Activated gamma-delta T cell treated with anti-CD3 and anti-CD28 coated beads, Interleukin-2, amount 50 U/mL, for 16 hours (primary cell): ENCODE results near the gene SPACDR.
A peak's percentile ranks its signal among the peaks of the same experiment; 100 is the strongest.

Experiments used
- DNase-seq: peaks from one replicate; pipeline ENCODE4 v3.0.0-alpha.2; 2020; ENCODE audit warnings: low read depth

SPACDR gene

DNA sequence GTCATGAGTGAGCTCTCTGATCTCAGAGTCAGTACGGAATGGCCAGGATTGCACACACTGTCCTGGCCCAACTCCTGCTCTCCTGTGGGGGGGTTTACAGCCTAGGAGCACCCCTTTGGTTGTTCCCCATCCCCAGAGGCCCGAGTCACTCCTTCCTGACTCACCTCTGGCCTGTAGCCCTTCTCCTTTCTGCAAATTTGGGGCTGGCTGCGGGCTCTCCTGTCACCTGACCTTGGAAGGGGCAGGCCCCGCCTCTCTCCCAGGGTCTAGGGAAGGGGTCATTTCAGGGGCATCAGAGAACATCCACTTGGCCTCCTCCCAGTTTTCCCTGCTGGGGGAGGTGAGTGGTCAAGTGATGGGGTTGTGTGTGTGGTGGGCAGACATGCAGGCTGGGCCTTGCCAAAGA lies 21.4 kb upstream of the SPACDR start:
- DNase-seq, result no peak

DNA sequence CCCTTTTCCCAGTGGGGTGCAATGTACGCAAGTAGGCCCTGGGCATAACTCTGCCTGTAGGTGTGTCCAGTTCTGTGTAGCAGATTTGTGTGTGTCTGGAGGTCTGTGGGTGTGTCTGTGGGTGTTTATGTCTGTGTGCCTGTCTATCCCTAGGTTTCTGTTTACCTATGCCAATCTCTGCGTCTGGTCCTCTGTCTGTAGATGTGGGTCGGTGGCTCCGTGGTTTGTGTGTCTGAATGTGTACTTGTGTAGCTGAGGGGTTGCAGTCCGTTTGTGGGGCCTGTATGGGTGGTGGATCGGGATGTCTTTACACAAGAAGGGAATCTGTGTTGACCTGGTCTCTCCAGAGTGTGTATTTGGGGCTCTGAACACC lies 20.6 kb upstream of the SPACDR start:
- no peak for DNase-seq

DNA sequence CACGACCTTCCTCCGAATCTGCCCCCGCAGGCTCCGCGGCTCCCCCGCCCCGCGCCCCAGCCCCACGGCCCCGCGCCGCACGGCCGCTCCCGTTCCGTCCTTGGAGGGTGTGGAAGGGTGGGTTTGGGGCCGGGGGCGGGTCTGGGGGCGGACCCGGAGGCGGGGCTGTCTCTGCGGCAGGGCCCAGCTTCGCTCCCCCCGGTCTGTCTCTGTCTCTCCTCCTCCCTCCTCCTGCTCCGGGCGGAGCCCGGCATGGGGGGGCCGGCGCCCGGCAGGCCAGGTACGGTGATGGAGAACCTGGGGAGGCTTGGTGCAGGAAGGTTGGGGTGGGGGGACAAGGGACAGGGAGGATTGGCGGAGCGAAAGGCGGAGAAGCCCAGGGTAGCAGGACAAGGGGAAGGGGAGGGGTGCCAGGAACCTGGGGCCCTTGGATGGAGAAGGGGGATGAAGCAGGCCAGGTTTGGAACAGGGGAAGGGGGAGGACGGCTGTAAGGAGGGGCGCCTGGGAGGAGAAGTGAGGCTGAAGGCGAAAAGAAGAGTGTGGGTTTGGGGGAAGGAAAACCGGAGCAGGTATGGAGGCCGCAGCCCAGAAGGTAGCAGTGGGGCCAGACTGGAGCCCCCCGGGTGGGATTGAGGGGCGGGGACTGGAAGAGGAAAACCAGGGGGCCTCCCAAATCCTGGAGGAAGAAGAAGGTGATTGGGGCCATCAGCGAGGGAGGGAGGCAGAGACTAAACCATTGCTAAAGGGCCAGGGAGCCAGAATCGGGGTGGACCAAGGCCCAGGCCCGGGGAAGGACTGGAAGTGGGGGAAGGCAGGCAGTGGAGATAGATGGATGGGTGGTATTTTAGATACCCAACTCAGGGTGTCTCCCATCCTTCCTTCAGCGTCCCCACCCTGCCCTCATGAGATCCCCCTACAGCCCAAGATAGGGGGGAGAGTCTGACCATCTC lies 19.9 kb upstream of the SPACDR start, which contains the start of gene NYAP1:
TSS of gene NYAP1 (plus strand) at position 206 of the 951 bp plus-strand sequence. CDS start 1,385 bp downstream, outside the sequence.
- peak; percentile 27 for DNase-seq

DNA sequence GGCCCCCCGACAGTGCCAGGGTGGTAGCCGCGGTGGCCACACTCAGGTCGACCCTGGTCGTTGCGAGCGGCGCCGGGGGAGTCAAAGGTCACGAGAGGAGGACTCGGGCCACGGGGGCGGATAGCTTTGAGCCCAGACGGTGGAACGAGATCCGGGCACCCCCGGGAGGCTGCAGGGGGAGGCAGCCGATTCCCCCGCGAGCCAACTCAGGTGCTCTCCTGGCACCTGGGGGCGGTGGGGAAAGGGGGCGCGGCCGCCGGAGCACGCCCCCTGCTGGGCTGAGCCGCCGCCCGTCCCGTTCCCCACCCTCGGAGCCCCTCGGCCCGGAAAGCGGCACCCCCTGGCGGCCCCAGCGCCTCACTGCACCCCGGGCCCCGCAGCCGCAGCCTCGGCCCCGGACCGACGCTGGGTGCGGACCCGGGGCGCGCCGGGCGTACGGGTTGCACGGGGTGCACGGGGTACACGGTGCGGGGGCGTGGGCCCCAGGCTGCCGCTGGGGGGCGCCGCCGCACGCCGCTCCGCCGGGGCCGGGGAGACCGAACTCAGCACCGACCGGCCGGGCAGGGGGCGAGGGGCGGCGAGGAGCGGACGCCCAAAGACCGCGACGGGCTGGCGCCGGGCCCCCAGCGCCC lies 19.1 kb upstream of the SPACDR start:
- DNase-seq, result peak; percentile 74

DNA sequence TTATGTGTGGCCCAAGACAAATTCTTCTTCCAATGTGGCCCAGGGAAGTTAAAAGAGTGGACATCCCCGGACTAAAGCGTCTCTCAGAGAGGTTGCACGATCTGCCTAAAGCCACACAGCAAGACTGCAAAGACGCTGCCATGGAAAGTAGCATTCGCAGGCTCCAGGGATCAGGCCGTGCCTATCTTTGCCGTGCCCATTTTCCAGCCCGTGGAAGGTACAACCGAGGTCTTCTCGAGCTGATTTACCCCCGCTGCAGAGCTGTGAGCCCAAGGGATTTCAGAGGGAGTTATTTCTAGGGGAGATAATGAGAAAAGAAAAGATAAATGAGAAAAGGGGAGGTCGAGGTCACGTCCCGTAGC lies 18.6 kb upstream of the SPACDR start:
- DNase-seq, result no peak

DNA sequence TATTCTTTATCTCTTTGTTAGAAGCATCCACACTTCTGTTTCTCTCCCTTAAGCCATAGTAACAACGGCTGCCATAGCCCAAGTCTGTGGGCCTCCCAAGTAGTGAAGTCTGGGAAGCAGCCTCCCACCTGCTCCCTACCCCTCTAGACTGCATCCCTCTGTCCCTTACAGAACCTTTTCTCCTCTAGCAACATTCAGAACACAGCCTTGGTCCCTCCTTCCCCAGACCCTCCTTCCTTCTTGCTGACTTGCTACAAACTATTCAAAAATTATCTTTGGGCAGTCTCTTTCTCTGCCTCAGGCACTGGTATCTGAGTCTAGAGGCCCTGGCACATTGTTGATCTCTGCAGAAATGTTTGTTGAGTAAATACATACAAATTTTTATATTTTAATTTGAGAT lies 17.4 kb upstream of the SPACDR start:
- no peak for DNase-seq

DNA sequence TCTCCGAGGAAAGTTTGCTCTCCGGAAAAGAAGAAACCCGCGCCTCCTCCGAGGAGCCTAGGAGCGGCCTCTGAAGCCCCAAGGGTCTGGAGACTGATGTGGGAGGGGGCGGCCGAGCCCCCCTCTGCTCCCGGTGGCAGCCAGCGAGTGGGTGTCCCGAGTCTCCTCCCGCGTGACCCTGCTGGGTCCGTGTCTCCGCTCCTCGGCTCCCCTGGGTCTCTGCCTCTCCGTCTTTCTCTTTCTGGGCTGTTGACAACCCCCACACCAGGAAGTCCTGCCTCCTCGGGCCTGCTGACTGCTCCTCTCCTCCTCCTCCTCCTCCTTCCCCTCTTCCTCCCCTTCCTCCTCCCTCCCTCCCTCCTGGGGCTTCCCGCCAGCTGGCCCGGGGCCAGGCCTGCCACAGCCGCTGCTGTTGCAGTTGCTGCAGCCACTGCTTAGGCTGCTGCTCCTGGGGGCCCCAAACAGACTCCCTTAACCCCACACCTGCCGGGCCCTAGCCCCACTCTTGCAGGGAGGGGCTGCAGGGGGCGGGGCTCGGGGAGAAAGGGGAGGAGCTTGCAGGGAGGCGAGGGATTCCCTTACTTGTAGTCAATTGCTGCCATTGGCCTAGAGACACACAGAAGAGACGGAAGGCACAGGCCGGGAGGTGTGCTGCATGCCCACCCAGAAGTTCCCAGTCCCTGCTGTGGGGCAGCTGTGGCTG lies 15.0 kb upstream of the SPACDR start, which contains the start of gene TSC22D4:
TSS of gene TSC22D4 (minus strand) at position 257 of the 703 bp plus-strand sequence. CDS start 1,176 bp downstream, outside the sequence.
- DNase-seq, result peak; percentile 86

DNA sequence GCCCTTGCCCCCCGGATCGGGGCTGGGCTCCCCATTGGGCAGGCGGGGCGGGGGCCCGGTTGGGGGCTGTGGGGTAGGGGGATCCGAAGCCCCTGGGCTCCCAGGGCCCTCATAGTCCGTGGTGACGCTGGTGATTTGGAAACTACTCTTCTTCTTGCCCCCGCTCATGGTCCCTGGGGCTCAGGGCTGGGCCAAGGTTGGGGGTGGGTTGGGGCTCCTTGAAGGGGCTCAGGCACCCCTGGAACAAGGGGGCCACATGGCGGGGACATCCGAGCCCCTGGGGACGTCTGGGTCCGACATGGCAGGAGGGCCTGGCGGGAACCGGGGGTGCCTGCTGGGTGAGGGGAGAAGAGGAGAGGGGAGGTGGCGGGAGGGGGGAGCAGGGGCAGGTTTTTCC lies 13.8 kb upstream of the SPACDR start:
- DNase-seq, result no peak

DNA sequence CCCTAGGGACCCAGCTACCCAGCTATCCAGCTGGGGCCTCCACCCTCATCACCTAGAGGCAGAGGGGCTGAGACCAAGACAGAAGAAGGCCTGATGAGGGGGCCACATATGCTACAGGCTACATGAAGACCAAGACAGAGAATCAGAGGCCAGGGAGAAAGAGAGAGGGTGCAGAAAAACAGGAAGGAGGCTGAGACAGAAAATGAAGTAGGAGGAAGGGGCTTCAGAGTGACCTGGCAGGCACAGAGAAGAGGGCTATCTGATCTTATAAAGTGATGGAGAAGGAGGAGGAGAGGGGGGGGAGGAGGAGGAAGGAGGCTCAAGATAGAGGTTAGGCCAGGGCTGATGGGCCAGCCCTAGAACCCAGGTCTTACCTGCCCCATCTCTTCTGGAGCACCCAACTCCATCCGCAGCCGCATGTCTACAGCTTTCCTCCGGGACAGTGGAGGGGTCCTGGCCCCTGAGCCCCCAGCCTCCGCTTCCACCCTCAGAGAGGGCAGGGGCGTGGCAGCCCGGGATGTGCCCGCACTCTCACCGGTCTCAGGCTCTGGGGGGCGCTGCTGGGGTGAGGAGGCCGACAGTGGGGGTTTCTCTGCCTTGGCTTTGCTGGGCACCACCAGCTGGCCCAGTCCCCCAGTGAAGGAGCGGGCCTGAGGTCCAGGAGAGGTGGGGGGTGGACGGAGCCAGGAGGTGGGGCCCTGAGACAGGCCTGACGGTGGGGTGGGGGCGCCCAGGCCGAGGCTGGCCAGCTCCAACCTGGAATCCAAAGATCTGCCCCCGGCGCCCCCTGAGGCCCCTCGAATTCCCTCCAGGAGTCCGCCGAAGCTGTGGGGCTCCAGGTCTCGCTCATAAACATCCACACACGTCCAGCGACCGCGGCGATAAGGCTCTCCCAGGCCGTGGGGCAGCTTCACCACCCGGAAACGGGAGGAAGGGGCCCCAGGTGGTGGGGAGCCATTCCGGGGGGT lies 13.1 kb upstream of the SPACDR start:
- no peak for DNase-seq

DNA sequence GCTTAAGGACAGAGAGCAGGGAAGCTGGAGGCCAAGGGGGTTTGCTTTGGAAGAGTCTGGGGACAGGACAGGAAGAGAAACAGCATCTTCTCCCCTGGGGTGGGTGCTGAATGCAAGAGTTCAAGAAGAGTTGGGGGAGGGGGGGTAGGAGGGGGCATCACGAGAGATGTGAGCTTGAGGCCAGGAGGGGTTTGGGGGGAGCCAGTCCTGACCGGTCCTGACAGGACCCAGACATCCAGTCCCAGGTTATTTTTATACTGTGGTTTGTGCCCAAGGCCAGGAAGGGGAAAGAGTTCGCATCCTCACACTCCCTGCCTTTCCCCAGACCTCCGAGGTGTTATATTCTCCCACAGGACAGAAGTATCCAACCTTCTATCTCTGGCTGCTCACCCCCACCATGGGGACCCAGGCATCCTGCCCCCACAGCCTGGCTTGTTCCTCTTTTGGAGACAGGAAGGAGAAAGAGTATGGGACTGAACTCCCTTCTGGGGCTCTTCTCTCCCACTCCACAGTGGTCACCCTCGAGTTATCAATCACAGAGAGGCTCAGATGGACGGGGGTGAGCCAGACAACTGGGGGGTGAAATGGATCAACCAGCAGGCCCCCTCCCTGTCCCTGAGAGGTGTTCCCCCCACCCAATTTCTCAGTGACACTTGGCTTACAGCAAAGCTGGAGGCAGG lies 12.2 kb upstream of the SPACDR start:
- DNase-seq, result no peak

DNA sequence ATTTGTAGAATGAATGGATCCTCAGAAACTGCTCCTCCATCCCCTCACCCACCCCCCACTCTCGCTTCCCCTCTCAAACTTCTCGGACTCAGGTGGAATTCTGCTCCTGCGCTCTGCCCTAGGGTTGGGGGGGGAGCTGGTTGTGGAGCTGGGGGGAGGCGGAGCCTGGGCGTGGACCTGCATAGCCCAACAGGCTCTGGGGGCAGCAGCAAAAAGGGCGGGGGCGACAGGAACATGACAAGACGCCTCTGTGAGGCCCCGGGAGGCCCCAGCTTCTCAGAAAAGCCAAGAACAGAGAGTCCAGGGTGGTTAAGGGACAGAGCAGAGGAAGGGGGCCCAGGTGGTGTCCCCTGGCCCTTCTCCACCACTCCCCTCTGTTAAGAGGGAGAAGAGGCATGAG lies 11.5 kb upstream of the SPACDR start:
- no peak for DNase-seq

DNA sequence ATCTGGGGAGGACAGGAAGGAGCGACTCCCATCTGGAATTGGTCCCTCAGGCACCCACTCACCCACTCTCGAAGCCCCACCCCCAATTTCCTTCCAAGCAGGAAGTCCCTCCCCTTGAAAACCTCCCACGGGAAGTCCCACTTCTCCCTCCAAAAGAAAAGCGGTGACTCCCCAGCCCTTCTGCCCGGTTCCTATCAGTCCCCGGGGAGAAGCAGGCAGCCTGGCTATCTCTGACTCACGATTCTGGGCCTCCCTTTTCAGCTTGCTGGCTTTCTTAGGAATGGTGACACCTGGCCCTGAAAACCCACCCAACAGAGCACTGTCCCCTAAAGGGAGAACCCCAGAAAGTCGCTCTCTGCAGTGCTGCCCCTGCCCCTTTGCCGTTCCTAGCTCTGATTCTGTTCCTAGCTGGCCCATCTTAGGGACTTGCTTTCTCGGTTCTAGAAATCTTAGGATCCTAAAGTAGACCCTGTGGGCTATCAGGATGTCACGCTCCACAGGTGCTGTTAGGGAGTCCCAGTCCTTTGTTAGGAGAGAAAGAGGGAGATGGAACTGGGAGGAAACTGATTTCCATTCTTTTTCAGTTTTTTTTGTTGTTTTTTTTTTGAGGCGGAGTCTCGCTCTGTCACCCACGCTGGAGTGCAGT lies 8.9 kb upstream of the SPACDR start:
- no peak for DNase-seq

DNA sequence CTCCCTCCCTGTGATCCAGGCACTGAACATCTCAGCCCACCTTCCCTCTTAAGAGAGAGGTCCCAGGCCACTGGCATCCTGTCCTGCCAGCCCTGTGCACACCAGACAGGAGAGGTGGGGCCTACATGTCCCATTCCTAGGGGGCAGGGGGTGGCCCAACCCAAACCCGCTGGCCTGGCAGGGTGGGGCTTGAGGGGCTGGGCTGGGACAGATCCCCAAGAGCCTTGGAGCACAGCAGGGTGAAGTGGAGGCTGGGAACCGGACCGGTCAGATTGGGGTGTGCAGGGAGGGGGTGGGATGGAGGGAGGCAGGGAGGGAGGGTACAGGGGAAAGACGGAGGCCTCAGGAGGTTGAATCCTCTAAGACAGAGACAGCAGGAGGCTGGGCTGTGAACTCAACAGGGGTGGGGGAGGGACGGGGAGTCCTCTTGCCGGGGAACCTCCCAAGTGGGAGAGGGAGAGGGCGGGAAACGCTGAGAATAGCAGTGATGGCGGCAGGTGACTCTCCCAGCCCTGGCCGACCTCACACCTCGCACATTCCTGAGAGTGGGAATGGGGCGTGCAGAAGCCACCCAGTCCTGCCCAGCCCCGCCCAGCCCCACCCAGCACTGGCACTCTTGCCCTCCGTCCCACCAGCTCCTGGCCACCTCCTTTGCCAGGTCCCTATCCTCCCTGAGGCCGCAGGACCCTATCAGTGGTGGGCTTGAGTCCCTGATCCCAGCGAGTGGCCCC lies 8.2 kb upstream of the SPACDR start:
- DNase-seq, result no peak

DNA sequence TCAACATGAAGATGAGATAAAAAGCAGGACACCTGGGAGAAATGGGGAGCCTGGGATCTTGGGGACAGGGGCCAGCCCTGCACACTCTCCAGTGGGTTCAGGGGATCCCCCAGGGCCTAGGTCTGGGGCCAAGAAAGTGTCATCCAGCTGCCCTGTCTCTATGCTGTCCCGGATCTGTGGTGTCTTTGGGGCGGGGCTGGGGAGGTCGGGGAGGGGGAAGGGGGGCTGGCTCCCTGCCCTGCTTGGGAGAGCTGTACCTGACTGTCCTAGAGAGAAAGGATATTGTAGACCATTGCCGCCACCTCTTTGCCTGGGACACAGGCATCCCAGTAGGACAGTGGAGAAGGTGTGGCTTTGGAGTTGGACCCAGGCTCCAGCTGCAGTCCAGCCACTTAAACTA lies 7.0 kb upstream of the SPACDR start:
- no peak for DNase-seq

DNA sequence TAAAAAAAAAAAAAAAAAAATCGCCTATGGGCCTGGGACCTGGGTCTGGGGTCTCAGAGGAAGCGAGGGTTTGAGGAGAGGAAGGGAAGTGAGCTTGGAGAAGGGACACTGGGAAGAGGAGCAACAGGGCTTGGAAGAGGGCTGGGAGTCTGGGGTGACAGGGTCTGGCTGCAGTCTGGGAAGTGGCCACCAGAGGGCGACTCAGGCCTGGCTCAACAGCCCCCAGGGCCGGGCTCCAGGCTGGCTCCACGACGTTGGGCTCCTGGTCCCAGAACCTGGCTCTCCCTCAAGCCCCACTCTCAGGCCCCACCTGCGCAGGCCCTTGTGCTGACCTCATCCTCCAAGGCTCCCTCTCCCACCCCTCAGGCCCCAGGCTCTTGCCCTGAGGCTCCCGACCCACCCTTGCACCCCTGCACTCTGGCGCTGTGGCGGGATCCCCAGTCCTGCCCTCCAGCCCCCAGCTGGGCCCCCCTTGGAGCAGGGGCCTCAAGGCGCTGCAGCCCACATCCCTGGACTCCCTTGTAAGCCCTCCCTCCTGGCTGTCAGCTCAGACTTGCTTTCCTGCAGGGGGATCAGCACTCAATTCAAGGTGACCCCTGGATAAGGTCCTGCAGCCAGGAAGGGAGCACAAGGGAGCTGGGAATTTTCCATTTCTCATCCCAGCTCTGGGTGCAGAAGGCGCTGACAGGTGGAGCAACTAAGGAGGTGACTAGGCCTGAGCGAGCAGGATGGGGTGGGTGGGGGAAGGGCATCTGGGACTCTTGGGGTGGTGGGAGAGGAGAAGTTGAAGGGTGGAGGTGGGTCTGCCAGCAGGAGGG lies 5.4 kb upstream of the SPACDR start:
- DNase-seq, result peak; percentile 81

DNA sequence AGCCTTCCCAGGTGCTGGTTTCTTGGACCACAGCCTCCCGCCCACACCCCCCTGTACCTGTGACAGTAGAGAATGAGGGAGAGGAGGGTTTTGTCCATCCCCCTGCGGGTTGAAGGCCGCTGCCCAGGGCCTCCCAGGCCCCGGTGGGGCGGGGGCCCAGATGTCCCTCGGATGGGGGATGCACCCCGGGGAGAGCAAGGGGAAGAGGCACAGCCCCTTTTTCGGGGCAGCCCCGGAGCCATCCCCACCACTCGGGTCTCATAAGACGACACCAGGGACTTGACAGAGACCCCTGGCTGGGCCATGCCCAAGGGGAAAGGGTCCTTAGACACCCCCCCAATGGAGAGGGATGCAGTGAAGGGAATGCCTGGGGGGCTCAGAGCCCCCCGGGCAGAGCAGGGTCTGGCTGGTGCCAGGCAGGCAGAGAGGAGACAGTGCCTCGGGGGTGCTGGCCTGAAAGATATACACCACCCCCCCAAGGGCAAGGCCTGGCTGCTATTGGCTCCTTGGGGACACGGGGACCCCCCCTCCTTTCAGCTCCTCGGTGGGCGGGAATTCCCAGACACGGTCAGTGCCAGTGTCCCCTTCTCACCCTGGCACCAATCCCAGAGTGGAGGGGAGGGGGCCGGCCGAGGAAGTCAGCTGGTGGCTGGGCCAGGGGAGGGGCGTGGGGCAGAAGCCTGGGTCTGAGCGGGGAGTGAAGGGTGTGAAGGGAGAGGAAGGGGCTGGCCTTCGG lies 3.7 kb upstream of the SPACDR start:
- DNase-seq, result no peak

DNA sequence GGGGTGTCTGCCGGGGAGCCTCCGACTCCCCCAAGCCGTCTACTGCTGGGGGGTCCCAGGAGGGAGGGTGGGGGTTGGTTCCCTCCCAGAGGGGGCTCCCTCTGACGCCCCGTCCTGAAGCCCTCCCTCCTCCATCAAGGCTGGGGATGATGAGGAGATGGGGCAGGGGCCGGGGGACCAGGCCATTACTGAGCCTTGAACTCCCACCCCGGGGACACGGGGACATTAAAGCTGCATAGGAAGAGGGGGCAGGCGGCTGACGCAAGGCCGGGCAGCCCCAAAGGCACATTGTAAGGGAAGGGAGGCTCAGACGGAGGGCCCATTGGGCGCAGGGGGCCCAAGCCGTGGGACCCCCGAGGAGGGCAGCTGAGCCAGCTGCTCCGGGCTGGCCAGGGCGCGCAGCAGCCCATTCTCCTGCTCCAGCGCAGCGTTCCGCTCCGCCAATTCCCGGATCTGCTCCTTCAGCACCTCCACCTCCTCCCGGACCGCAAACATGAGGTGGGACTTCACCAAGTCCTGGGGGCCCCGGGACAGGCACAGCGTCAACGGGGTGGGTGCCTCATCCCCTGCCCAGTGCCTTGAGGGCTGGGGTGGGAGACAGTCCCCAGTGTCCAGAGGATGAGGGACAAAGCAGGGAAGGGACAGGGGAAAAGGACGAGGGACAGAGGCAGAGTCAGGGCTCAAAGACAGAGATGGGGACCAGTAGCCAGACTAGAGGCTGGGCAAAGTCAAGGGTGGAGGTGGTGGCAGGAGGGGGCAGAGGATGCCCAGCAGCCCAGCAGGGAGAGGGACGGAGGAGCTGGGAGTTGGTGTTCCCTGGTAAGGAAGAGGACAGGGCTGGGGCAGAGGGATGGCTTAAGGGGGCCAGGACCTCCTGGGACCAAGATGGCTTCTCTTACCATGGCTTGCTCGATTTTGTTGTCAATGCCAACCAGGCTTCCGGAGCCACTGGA lies 2.9 kb upstream of the SPACDR start:
- no peak for DNase-seq
